PC-9 (cell line): ENCODE data around the gene PDE4C. TPM values are rescaled to one million over a fixed set of nuclear protein-coding genes. Genes with fewer than 3 reads are reported as not detected.
A peak's percentile ranks its signal among the peaks of the same experiment; 100 is the strongest.

ENCODE experiments used
- BruUV-seq: library from RNA; stranded (reverse); fragments of 400-500 nt; replicated peaks from 2 replicates; lab custom pipeline; 2021; lab: Mats Ljungman, UMichigan
- CTCF ChIA-PET: fragments of 300-600 bp; sonication (Branson Sonifier 250); formaldehyde crosslinking; loops from one replicate; lab custom pipeline; 2022; ENCODE audit warnings: antibody characterized with exemption; lab: Charles Lee
- POLR2A ChIA-PET: fragments of 300-600 bp; sonication (Branson Sonifier 250); formaldehyde crosslinking; loops from one replicate; lab custom pipeline; 2022; ENCODE audit warnings: antibody characterized with exemption; ENCODE audit not compliant: unreplicated experiment; lab: Charles Lee
- DNase-seq, 2 experiments: peaks; one replicate each; pipeline versions ENCODE4 v3.0.0 to v3.0.0-alpha.2; 2015 to 2022; ENCODE audit warnings: mixed read lengths in 1 of 2
- H2AFZ ChIP-seq: fragments of 200-600 bp; sonication (generic); 2 replicates; pipeline ENCODE4 v1.8.1; 2017; ENCODE audit warnings: antibody characterized with exemption
- H3F3A ChIP-seq: fragments of 200-600 bp; sonication (generic); 2 replicates; pipeline ENCODE4 v1.8.1; 2017; ENCODE audit warnings: antibody characterized with exemption, mild to moderate bottlenecking, low read depth; ENCODE audit not compliant: insufficient read depth
- H3K27ac ChIP-seq: fragments of 200-600 bp; sonication (generic); 2 replicates; pipeline ENCODE4 v1.6.1; 2016; ENCODE audit warnings: mixed run types
- H3K27me3 ChIP-seq: fragments of 200-600 bp; sonication (generic); 2 replicates; pipeline ENCODE4 v1.6.1; 2016; ENCODE audit warnings: low read depth, mixed run types; ENCODE audit not compliant: insufficient read depth
- H3K36me3 ChIP-seq: fragments of 200-600 bp; sonication (generic); 2 replicates; pipeline ENCODE4 v1.6.1; 2016; ENCODE audit warnings: low read depth, mixed run types
- H3K4me1 ChIP-seq: fragments of 200-600 bp; sonication (generic); replicated peaks from 2 replicates; pipeline ENCODE4 v1.6.1; 2016; ENCODE audit warnings: mixed run types; ENCODE audit not compliant: insufficient read depth
- H3K4me2 ChIP-seq: fragments of 200-600 bp; sonication (generic); 2 replicates; pipeline ENCODE4 v1.6.1; 2017; ENCODE audit warnings: mixed run types
- H3K4me3 ChIP-seq: fragments of 200-600 bp; sonication (generic); 2 replicates; pipeline ENCODE4 v1.6.1; 2016; ENCODE audit warnings: mixed run types
- H3K79me2 ChIP-seq: fragments of 200-600 bp; sonication (generic); 2 replicates; pipeline ENCODE4 v1.6.1; 2017; ENCODE audit warnings: low read depth, mixed run types
- H3K9me2 ChIP-seq: fragments of 200-600 bp; sonication (generic); 2 replicates; pipeline ENCODE4 v1.8.1; 2017; ENCODE audit warnings: mild to moderate bottlenecking; ENCODE audit not compliant: insufficient read depth
- H3K9me3 ChIP-seq: fragments of 200-600 bp; sonication (generic); 2 replicates; pipeline ENCODE4 v1.8.1; 2016; ENCODE audit warnings: low read depth; ENCODE audit not compliant: insufficient read depth
- H4K20me1 ChIP-seq: fragments of 200-600 bp; sonication (generic); 2 replicates; pipeline ENCODE4 v1.8.1; 2017; ENCODE audit not compliant: insufficient read depth
- EZH2 ChIP-seq: fragments of 200-600 bp; sonication (generic); IDR thresholded peaks from 2 replicates; pipeline ENCODE4 v1.8.0; 2017; ENCODE audit warnings: antibody characterized with exemption, low read depth
- intact Hi-C: fragments of 100-400 bp; cut with micrococcal nuclease; formaldehyde crosslinking; loops from one replicate; pipeline ENCODE4 v1.10.0; 2022; ENCODE audit not compliant: unreplicated experiment
- total RNA-seq: library from RNA; stranded (reverse); gene quantifications from 2 replicates; pipeline ENCODE4 v1.2.3, GENCODE V29; 2021
- TF ChIP-seq, protein P1 (sequence below): fragments of 200-600 bp; sonication (generic); conservative IDR thresholded peaks from 2 replicates; pipeline ENCODE4 v1.6.1; 2017; ENCODE audit warnings: mixed run types, antibody characterized with exemption, mild to moderate bottlenecking, moderate library complexity

The PDE4C gene
- total RNA-seq, 1 experiment from 2014 or later: 2.2 TPM

DNA sequence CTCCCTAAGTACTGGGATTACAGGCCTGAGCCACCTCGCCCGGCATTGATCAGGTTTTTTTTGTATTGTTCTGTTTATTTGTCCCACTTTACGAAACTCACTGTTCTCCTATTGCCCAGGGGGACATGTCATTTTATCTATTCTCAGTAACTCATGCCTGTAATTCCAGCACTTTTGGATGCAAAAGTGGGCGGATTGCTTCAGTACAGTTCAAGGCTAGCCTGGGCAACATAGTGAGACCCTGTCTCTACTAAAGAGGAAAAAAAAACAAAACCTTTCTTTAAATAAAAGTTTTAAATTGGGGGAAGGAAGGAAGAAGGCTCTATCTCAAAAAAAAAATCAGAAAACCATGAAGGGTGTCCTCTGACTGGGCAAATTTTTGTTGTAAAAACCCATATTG lies 36.0 kb downstream of the PDE4C start:
- CTCF ChIA-PET: interaction anchor here (0.7 kb wide), 1 partner anchor 9 kb away, joined by 3 read pairs; no protein-coding TSS in a partner anchor
- Histone ChIP-seq H3K27me3 (no peaks in the 10 kb centered on the region), H3K36me3 (no peaks in the 10 kb centered on the region), H3K4me2 (no peak overlapping the region), H3K79me2 (peaks cover 12% of the 10 kb centered on the region), H3K4me3 (no peak overlapping the region), H3K4me1 (peaks cover 16% of the 10 kb centered on the region), H3K27ac (no peak overlapping the region), H3K9me2 (no peaks in the 10 kb centered on the region), H3F3A (peaks cover 32% of the 10 kb centered on the region), H3K9me3 (no peaks in the 10 kb centered on the region), H2AFZ (no peak overlapping the region), H4K20me1 (no peaks in the 10 kb centered on the region)
- TF ChIP-seq, protein P1, sequence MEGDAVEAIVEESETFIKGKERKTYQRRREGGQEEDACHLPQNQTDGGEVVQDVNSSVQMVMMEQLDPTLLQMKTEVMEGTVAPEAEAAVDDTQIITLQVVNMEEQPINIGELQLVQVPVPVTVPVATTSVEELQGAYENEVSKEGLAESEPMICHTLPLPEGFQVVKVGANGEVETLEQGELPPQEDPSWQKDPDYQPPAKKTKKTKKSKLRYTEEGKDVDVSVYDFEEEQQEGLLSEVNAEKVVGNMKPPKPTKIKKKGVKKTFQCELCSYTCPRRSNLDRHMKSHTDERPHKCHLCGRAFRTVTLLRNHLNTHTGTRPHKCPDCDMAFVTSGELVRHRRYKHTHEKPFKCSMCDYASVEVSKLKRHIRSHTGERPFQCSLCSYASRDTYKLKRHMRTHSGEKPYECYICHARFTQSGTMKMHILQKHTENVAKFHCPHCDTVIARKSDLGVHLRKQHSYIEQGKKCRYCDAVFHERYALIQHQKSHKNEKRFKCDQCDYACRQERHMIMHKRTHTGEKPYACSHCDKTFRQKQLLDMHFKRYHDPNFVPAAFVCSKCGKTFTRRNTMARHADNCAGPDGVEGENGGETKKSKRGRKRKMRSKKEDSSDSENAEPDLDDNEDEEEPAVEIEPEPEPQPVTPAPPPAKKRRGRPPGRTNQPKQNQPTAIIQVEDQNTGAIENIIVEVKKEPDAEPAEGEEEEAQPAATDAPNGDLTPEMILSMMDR: no peak
- TF ChIP-seq EZH2: no peak
- no TSS peak for BruUV-seq
- intact Hi-C loops: loop anchor here (5.0 kb wide), 3 partner anchors 62 to 222 kb away; partner anchors contain the start of gene PGPEP1
- POLR2A ChIA-PET: no interaction called here
- no peak for DNase-seq

- Histone ChIP-seq H4K20me1 (no peaks in the 10 kb centered on the region), H3K4me3 (no peak overlapping the region), H3K27me3 (no peaks in the 10 kb centered on the region), H3K4me2 (no peak overlapping the region), H2AFZ (no peak overlapping the region; the same call in 1 of the 2 replicates), H3K9me3 (no peaks in the 10 kb centered on the region), H3K36me3 (no peaks in the 10 kb centered on the region), H3K79me2 (no peaks in the 10 kb centered on the region), H3K27ac (no peak overlapping the region), H3F3A (peaks cover 38% of the 10 kb centered on the region), H3K4me1 (no peaks in the 10 kb centered on the region), H3K9me2 (no peaks in the 10 kb centered on the region)
- POLR2A ChIA-PET: no interaction called here
- no TSS peak for BruUV-seq
- TF ChIP-seq EZH2: no peak
- TF ChIP-seq, protein P1: no peak
- intact Hi-C loops: no loop called here
- DNase-seq: no peak
- CTCF ChIA-PET: no interaction called here
Observed at GRCh38 chr19:18185538-18185937, 40.7 kb downstream of the PDE4C start.

- Histone ChIP-seq H3K9me3 (no peaks in the 10 kb centered on the region), H3K4me2 (no peak overlapping the region), H3K27me3 (no peaks in the 10 kb centered on the region), H3F3A (peaks cover 31% of the 10 kb centered on the region), H4K20me1 (no peaks in the 10 kb centered on the region), H2AFZ (no peak overlapping the region), H3K79me2 (no peaks in the 10 kb centered on the region), H3K36me3 (no peaks in the 10 kb centered on the region), H3K9me2 (no peaks in the 10 kb centered on the region), H3K4me3 (no peak overlapping the region), H3K4me1 (no peaks in the 10 kb centered on the region), H3K27ac (no peak overlapping the region)
- BruUV-seq: no TSS peak
- ChIA-PET CTCF (interaction anchor here (0.5 to 0.6 kb wide), 2 partner anchors 20 to 36 kb away, joined by 3 to 5 read pairs; partner anchors contain the start of gene RAB3A), POLR2A (no interaction called here)
- intact Hi-C loops: no loop called here
- DNase-seq: peak in 1 of 2 experiments; percentile 50
- TF ChIP-seq EZH2: no peak
- TF ChIP-seq, protein P1: no peak
Observed at GRCh38 chr19:18183529-18183928, 42.7 kb downstream of the PDE4C start.
